ENCODE results near the gene CRADD. TPM values are rescaled to one million over a fixed set of nuclear protein-coding genes. Genes with fewer than 3 reads are reported as not detected.
A peak's percentile ranks its signal among the peaks of the same experiment; 100 is the strongest.

The CRADD gene
- total and polyA plus RNA-seq, 5 experiments from 2014 or later, result 9.9 to 13.7 (median 13.0) TPM

GRCh38 chr12:93846936-93847516, 169.9 kb downstream of the CRADD start:
- Mint-ChIP-seq H3K27ac (peak overlapping the region in 1 of 10 donors; percentile 79), H3K4me1 (peaks cover 22 to 39% (median 26%) of the 10 kb centered on the region in 4 donors), H3K4me3 (no peak overlapping the region), H3K9me3 (peaks cover 0 to 10% (median 0%) of the 10 kb centered on the region in 9 donors), H3K36me3 (peaks cover 8 to 22% (median 8%) of the 10 kb centered on the region in 3 donors), H3K27me3 (no peaks in the 10 kb centered on the region)
- no peak for DNase-seq
- POLR2A ChIA-PET, result no interaction called here
- ATAC-seq, result no peak

GRCh38 chr12:93847517-93848474, 170.6 kb downstream of the CRADD start:
- H3K27me3 Mint-ChIP-seq, result no peaks in the 10 kb centered on the region
- H3K9me3 Mint-ChIP-seq, result peaks cover 0 to 10% (median 0%) of the 10 kb centered on the region in 9 donors
- peaks cover 8 to 26% (median 8%) of the 10 kb centered on the region in 3 donors for H3K36me3 Mint-ChIP-seq
- no peak for DNase-seq
- peak overlapping the region in 1 of 10 donors; percentile 20 for H3K4me3 Mint-ChIP-seq
- peaks cover 19 to 45% (median 26%) of the 10 kb centered on the region in 4 donors for H3K4me1 Mint-ChIP-seq
- peak overlapping the region in 2 of 10 donors; percentile 79 to 87 for H3K27ac Mint-ChIP-seq
- POLR2A ChIA-PET, result no interaction called here
- ATAC-seq, result no peak

- DNase-seq, result peak in 1 of 10 donors; percentile 0
- Mint-ChIP-seq H3K4me3 (peak overlapping the region in 7 of 10 donors; percentile 10 to 66 (median 34)), H3K27me3 (no peaks in the 10 kb centered on the region), H3K9me3 (peaks cover 0 to 10% (median 0%) of the 10 kb centered on the region in 9 donors), H3K4me1 (peaks cover 19 to 47% (median 26%) of the 10 kb centered on the region in 4 donors), H3K27ac (peak overlapping the region; percentile 4 to 87 (median 66)), H3K36me3 (peaks cover 12 to 26% (median 12%) of the 10 kb centered on the region in 3 donors)
- no peak for ATAC-seq
- POLR2A ChIA-PET, result no interaction called here
Observed at GRCh38 chr12:93848523-93849101, 171.4 kb downstream of the CRADD start.

GRCh38 chr12:93849946-93850345, 172.8 kb downstream of the CRADD start:
- H3K4me1 Mint-ChIP-seq, result peaks cover 14 to 57% (median 26%) of the 10 kb centered on the region in 4 donors
- peak overlapping the region in 1 of 10 donors; percentile 90 for H3K27ac Mint-ChIP-seq
- DNase-seq (no peak), ATAC-seq (no peak)
- H3K9me3 Mint-ChIP-seq, result peaks cover 0 to 10% (median 0%) of the 10 kb centered on the region in 9 donors
- H3K36me3 Mint-ChIP-seq, result peaks cover 7 to 26% (median 15%) of the 10 kb centered on the region in 3 donors
- POLR2A ChIA-PET, result no interaction called here
- no peak overlapping the region for H3K4me3 Mint-ChIP-seq
- no peaks in the 10 kb centered on the region for H3K27me3 Mint-ChIP-seq

- no peak for ATAC-seq
- H3K27me3 Mint-ChIP-seq, result no peaks in the 10 kb centered on the region
- peaks cover 0 to 10% (median 0%) of the 10 kb centered on the region in 9 donors for H3K9me3 Mint-ChIP-seq
- H3K4me3 Mint-ChIP-seq, result no peak overlapping the region
- peaks cover 7 to 26% (median 15%) of the 10 kb centered on the region in 3 donors for H3K36me3 Mint-ChIP-seq
- DNase-seq, result no peak
- peak overlapping the region in 1 of 10 donors; percentile 29 for H3K27ac Mint-ChIP-seq
- POLR2A ChIA-PET, result no interaction called here
- H3K4me1 Mint-ChIP-seq, result peaks cover 14 to 57% (median 26%) of the 10 kb centered on the region in 4 donors
Observed at GRCh38 chr12:93850481-93851256, 173.5 kb downstream of the CRADD start.

- peak in 2 of 10 donors; percentile 1 to 10 for DNase-seq
- Mint-ChIP-seq H3K27ac (peak overlapping the region in 1 of 10 donors; percentile 29), H3K4me1 (peaks cover 14 to 56% (median 26%) of the 10 kb centered on the region in 4 donors), H3K27me3 (no peaks in the 10 kb centered on the region), H3K36me3 (peaks cover 7 to 26% (median 15%) of the 10 kb centered on the region in 3 donors), H3K9me3 (peaks cover 0 to 10% (median 0%) of the 10 kb centered on the region in 9 donors), H3K4me3 (no peak overlapping the region)
- POLR2A ChIA-PET, result no interaction called here
- peak in 1 of 2 donors; percentile 35 for ATAC-seq
Observed at GRCh38 chr12:93851257-93851671, 174.1 kb downstream of the CRADD start.

GRCh38 chr12:93852173-93852591, 175.0 kb downstream of the CRADD start:
- Mint-ChIP-seq H3K36me3 (peaks cover 7 to 26% (median 15%) of the 10 kb centered on the region in 3 donors), H3K27me3 (no peaks in the 10 kb centered on the region), H3K9me3 (peaks cover 0 to 10% (median 0%) of the 10 kb centered on the region in 9 donors), H3K27ac (no peak overlapping the region), H3K4me1 (peaks cover 14 to 52% (median 26%) of the 10 kb centered on the region in 4 donors), H3K4me3 (no peak overlapping the region)
- ATAC-seq (no peak), DNase-seq (no peak)
- POLR2A ChIA-PET, result no interaction called here

GRCh38 chr12:93853698-93854478, 176.7 kb downstream of the CRADD start:
- H3K27me3 Mint-ChIP-seq, result no peaks in the 10 kb centered on the region
- H3K9me3 Mint-ChIP-seq, result peaks cover 0 to 2% (median 0%) of the 10 kb centered on the region in 9 donors
- no peak overlapping the region for H3K4me3 Mint-ChIP-seq
- H3K27ac Mint-ChIP-seq, result peak overlapping the region in 2 of 10 donors; percentile 11 to 21
- no peak for ATAC-seq
- H3K4me1 Mint-ChIP-seq, result peaks cover 5 to 36% (median 11%) of the 10 kb centered on the region in 4 donors
- peaks cover 7 to 19% (median 9%) of the 10 kb centered on the region in 3 donors for H3K36me3 Mint-ChIP-seq
- POLR2A ChIA-PET, result no interaction called here
- DNase-seq, result no peak

GRCh38 chr12:93855261-93855660, 178.1 kb downstream of the CRADD start:
- no peaks in the 10 kb centered on the region for H3K27me3 Mint-ChIP-seq
- no peak overlapping the region for H3K27ac Mint-ChIP-seq
- no peak for ATAC-seq
- peaks cover 7 to 16% (median 8%) of the 10 kb centered on the region in 3 donors for H3K36me3 Mint-ChIP-seq
- DNase-seq, result no peak
- H3K4me3 Mint-ChIP-seq, result no peak overlapping the region
- no peaks in the 10 kb centered on the region for H3K9me3 Mint-ChIP-seq
- POLR2A ChIA-PET, result no interaction called here
- peaks cover 4 to 29% (median 7%) of the 10 kb centered on the region in 4 donors for H3K4me1 Mint-ChIP-seq

GRCh38 chr12:93856611-93857010, 179.4 kb downstream of the CRADD start:
- H3K4me3 Mint-ChIP-seq, result no peak overlapping the region
- peaks cover 0 to 19% (median under 1%) of the 10 kb centered on the region in 4 donors for H3K4me1 Mint-ChIP-seq

GRCh38 chr12:93857279-93857938, 180.2 kb downstream of the CRADD start:
- Mint-ChIP-seq H3K4me3 (no peak overlapping the region), H3K27ac (no peak overlapping the region), H3K4me1 (peaks cover 0 to 14% (median 0%) of the 10 kb centered on the region in 4 donors), H3K9me3 (peaks cover 0 to 4% (median 0%) of the 10 kb centered on the region in 9 donors), H3K27me3 (no peaks in the 10 kb centered on the region), H3K36me3 (peaks cover 7 to 26% (median 8%) of the 10 kb centered on the region in 3 donors)
- DNase-seq (no peak), ATAC-seq (no peak)
- POLR2A ChIA-PET, result no interaction called here

More at GRCh38 chr12:93856611-93857010, 179.4 kb downstream of the CRADD start:
- POLR2A ChIA-PET, result no interaction called here
- Mint-ChIP-seq H3K27me3 (no peaks in the 10 kb centered on the region), H3K36me3 (peaks cover 6 to 21% (median 7%) of the 10 kb centered on the region in 3 donors), H3K9me3 (no peaks in the 10 kb centered on the region), H3K27ac (no peak overlapping the region)
- DNase-seq (no peak), ATAC-seq (no peak)
